Measurements from ENCODE around the gene CD247.

Gene CD247

DNA sequence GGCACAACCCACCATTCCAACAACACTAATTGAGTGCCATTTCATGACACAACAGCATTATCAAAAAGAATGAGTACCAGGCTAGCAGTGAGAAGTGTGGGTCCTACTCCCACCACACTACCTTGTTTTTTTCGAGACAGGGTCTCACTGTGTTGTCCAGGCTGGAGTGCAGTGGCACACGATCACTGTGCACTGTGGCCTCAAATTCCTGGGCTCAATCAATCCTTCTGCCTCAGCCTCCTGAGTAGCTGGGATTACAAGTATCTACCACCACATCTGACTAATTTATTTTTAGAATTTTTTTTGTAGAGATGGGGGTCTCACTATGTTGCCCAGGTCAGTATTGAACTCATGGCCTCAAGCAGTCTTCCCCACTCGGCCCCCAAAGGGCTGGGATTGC is 30.7 kb downstream of the CD247 start:
- no peak for DNase-seq

DNA sequence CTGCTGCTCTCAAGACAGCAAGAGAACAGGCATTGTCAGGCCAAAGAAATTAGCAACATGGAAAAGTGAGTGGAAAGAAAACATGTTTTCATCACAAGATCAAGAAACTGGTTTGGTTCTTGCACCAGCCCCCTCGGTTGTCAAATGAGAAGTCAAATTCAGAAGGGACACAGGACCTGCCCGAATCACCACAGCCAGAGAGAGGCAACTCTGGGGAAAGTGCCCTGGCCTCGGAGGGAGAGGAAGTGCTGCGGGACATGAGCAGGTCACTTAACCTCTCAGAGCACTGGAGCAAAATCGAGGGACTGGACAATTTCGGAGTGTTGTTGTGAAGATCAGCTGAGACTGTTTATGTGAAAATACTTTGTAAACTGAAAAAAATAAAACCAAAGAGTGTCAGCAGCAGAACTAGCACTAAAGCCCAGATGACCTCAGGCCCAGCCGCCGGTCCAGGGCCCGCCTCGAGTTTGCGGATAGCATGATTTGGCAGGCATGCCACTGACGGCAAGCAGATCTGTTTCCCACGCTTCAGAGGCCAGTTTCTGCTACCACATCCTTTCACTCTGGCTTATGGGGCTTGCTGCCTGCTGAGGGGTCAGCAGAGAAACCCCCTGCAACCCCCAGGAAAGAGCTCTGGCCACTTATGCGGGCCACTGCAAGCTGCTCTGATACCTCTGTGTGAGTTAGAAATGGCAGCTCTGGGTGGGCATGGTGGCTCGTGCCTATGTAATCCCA is 32.1 kb downstream of the CD247 start:
- DNase-seq = peak; percentile 58

DNA sequence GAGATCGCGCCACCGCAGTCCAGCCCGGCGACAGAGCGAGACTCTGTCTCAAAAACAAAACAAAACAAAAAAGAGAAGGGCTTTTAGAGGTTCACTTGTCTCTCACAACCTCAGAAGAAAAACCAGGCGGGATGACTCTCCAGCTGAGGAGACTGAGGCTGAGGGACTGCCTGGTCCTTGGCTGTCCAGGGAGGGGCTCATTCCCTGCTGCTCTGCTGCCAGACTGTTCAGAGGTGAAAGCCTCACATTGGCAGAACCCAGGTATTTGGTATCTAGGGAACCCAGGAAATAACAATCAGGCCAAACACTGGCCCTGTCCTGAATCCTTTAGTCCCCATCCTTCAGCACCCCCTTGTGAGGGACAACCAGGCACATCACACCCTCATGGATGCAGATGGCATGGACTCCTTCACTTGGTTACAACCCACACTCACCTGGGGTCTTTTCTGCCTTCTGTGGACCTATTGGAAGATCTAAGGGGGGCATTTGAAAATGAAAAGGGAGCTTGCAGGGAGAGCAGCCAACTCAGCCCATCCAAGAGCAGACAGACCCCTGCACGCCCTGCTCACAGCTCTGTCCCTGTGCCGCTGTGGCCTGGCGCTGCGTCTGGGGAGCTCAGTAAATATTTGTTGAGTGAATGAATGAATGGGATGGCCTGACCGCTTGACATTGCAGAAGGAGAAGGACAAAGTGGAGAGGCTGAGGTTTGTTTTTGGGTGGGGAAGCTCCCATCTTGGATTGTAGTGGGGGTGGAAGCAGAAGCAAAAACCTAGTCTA is 33.4 kb downstream of the CD247 start:
- peak; percentile 45 for DNase-seq

DNA sequence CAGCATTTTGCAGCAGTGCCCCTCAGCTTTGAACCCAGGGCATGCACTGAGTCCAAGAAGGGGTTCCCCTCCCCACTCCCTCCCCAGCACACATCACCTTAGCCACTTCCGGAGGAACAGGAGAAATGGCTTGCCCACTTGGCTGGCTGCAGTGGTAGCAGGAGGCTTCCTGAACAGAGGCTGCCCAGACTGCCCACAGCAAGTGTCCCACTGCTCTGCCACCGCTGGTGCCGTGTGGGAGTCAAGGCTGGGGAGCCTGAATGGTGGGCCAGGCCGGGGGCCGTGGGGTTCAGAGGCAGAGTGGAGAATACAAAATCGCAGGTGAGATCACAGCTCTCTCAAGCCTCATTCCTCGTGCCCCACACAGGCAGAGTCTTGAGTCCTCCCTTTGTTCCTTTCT is 34.5 kb downstream of the CD247 start:
- DNase-seq = peak; percentile 58

DNA sequence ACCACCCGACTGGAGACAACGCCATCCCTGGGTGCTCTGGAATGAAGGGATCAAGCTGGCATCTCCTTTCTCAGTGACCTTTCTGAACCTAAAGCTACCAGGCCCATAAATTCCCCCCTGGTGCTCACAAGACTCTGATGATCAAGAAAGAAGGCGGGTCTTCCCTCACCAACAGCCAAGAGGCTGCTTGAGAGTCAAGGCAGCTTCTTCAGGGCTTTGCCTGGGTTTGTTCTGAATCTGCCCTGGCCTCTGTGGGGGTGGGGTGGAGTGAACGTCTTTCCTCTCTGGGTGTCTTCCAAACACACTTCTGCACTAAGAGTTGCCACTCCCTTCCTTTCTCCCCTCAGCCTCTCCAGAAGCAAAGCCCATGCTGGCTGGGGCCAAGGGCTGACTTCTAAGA is 36.1 kb downstream of the CD247 start:
- peak; percentile 61 for DNase-seq

DNA sequence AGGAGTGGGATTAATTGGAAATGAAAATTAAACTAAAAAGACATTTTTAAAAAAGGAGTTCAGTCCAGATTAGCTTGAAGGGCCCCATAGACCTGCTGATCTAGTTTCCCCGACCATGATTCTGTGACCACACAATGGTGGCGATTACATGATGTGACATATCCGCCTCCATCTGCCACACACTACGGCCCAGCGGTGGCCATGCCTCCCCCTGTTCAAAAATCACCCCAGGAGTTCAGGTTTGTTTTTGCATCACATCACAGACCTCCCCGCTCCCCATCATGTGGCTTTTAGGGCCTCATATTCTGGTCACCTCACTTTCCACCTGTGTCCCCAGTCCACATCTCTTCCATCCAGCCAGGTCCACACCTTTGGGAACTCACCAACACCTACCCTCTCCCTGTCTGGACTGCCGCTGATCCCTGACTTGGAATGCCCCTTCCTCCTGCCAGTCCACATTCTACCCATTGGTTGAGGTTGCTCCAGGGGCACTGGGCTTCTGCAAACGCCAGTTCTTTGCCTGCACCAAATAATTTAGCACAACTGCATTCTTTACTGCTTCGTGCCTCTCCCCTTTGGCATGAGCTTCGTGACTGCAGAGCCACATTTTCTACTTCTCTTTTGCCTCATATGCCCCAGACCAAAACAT is 38.9 kb downstream of the CD247 start:
- DNase-seq = peak; percentile 50

DNA sequence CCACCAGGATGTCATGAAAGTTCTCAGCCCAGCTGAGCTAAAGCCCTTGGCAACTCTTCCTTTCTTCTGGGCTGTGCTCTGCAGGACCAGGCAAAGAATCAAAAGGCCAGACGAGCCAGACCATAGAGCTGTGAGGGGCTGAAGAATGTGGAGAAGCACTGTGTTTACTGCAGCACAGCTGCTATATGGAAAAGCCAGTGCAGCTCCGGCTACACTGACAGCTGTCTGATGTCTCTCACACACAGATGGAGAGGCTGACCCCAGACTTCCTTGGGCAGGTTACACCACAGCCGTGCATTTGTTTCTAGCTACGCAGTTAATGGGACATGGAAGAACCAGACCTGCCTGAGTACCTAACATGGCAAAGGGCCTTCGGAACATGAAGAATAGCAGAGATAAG is 40.3 kb downstream of the CD247 start:
- DNase-seq = peak; percentile 46

DNA sequence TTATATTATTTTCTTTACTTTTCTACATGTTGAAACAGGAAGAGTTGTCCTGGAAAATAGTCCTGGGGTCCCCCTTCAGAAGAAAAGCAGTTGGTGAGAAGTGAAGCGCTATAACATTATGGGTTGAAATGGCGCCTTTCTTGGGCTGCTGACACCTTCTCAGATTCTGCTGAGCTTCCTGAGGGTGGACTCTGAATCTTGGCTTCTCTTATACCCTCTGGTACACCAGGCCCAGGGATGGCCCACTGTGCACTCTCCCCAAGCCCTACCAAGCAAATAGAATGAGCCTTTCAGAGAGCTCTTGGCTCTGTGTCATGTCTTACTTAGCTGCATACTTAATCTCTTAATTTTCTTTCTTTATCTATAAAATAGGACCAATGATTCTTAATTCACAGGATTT is 42.3 kb downstream of the CD247 start:
- peak; percentile 37 for DNase-seq

DNA sequence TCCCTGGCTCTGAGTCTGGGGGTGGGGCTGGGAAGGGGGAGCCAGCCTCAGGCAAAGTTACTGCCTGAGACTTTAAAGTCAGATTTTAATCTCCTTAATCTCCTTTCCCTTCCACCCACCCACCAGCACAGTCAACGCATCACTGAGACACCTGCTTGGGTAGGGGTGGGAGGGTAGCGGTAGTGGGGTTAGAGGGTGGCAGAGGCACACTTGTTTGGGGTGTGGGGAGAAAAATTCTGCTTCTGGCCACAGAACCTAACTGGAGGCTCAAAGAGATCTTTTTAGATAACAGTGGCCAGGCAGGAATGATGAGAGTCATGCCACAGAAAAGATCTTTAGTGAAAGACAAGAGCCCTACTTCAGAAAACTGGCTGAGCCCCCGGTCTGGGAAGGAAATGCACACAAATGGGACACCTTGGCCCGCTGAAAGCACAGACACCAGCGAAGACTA is 44.1 kb downstream of the CD247 start:
- DNase-seq = peak; percentile 69

DNA sequence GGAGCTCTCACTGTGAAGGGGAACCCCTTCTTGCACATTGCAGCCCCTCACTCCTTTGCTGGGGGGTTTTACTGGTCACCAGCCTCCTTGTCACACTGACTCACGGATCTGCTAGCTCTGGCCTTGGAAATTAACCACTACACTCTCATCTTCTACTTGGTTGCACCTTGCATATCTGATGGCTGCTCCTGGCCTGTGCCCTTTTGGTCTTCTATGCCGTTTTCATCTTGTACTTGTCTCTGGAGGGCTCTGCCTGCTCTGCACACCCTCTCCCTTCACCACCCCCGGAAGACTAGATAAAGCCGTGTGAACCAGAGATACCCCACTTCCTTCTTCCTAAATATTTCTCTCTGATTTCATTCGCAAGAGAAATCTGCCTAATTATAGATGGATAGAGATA is 44.6 kb downstream of the CD247 start:
- DNase-seq = peak; percentile 54

DNA sequence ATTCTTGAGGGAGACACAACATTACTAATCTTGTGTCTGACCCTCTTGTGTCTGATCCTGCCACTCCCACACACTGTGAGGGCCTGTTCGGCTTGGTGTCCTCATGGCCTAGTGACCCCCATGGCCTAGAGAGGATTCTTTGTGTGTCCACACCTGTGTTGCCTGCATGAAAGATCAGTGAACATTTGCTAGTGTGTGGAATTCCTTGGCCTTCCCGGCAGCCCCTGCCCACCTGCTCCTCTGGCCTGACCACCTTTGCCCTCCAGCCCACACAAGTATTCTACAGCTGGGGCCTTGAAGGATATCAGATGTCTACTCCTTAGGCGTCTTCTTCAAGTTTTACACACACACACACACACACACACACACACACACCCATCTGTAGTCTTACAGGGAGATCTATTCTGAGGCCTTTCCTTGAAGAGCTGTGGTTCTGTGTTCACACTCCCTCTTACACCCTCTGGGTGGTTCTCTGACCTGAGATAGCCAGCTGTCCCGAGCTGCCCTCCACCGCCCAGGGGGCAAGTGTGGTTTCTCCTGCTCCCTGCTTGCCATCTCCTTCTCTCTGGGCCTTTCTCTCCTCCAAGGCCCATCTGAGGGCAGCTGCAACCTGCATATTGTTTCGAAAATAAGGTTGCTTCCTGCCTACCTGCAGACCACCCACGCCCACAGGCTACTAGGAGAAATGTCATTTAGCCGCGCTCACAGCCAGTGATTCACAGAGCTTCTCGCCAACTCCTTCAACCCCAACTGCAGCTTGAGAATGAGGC is 45.4 kb downstream of the CD247 start:
- DNase-seq = peak; percentile 65

DNA sequence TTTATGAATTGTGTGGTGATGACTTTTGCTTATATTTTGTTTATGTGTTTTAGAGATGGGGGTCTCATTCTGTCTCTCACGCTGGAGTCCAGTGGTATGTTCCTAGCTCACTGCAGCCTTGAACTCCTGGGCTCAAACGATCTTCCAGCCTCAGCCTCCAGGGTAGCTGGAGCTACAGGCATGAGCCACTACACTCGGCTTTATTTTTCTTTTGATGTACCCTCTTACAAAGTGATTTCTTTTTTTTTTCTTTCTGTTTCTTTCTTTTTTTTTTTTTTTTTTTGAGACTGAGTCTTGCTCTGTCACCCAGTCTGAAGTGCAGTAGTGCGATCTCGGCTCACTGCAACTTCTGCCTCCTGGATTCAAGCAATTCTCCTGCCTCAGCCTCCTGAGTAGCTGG is 46.8 kb downstream of the CD247 start:
- no peak for DNase-seq

DNA sequence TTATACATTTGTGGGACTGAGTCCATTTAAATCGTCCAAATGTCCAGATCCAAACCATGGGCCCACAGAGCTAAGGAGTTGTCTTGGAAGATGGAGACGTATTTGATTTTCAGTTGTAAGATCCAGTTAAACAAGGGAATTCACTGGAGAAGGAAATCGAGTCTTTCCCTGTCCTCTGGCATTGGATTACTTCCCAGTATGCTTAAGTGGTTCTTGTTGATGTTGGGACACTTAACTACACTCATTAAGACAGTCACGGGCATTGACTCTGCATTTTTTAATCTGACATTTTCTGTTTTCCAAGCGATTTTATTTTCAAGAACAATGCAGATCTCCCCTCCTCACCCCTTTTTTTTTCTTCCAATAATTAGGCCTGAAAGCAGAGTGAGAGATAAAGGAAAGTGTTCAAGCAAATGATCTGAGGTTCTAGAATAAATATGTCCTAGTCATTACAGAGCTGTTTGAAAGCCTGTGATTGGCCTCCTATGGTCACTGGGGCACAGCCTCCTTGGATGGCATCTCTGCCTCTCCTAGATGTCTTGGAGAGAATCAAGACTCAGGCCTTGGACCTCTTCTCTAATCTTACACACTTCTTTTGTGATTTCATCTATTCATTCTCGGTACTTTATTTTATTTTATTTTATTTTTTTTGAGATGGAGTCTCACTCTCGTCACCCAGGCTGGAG is 48.9 kb downstream of the CD247 start:
- DNase-seq = no peak

DNA sequence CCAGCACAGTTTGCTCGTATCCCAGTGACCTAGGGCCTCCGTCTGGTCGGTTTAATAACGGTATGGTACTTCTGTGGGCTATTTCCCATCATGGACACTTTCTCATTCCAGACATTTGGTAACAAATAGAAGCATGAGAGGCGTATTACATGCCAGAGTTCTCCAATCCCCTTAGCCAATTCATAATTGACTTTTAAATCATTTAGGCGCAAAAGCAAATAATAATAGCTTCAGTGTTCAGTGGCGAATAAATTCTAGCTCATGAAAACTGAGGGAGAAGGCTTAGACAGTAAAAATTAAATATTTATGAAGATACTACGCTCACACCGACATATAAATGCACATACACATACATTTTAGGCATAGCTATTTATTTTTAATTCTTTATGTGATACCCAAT is 50.6 kb downstream of the CD247 start:
- DNase-seq = no peak

DNA sequence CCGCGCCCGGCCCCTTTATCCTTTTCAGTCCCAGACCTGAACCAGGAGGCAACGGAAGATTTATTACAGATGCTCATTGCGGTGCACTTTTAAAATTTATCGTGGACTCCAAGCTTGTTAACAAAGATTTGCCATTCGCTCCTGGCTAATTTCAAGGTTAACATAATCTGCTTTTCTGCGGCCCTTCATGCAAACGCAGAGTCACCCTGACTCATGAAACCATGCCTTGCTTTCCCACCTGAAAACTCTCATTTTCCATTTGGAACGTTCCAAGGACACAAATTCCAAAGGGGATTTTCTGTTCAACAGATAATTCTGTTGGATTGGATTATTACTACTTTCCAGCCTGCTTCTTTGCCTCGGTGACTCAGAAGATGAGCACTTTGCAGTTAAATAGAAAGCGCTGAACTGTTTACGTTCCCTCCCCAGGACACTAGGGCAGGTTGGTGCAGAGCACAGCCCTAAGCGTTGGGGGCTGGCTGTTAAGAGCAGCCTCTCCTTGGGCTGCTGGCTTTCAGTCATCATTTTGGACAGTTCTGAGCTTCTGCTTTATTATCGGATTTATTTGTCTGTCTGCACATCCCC is 51.1 kb downstream of the CD247 start:
- no peak for DNase-seq

DNA sequence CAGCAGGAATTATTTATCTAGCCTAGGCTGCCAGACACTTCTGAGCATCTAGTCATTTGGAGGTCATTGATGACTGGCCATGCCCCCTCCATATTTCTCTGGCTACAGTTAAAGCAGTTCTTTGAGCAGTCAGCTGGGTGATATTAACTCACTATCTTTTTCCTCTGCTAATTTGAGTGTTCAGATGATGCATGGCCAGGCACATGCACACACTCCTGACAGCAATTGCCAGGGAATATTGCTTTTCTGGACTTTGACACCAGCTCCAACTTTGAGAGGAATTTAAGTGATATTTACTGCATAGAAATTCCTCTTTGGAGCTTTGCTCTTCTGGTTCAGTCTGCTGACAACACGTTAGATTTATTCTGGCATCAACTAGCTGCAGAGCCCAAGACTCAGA is 52.6 kb downstream of the CD247 start:
- no peak for DNase-seq

DNA sequence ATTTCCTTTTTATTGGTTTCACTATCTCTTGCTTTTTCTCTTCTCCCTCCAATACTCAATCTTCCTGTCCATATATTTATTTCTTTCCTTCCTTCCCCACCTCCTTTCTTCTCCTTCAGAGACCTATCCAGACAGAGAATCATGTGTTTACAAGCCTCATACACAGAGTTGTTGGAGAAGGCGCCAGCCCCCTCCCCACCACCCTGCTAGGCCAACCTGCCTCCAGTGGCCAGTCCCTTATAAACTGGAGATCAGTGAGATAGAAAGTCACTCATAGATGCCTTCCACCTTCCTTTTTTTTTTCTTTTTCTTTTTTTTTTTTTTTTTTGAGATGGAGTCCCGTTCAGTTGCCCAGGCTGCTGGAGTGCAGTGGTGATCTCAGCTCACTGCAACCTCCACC is 53.3 kb downstream of the CD247 start:
- DNase-seq = no peak

DNA sequence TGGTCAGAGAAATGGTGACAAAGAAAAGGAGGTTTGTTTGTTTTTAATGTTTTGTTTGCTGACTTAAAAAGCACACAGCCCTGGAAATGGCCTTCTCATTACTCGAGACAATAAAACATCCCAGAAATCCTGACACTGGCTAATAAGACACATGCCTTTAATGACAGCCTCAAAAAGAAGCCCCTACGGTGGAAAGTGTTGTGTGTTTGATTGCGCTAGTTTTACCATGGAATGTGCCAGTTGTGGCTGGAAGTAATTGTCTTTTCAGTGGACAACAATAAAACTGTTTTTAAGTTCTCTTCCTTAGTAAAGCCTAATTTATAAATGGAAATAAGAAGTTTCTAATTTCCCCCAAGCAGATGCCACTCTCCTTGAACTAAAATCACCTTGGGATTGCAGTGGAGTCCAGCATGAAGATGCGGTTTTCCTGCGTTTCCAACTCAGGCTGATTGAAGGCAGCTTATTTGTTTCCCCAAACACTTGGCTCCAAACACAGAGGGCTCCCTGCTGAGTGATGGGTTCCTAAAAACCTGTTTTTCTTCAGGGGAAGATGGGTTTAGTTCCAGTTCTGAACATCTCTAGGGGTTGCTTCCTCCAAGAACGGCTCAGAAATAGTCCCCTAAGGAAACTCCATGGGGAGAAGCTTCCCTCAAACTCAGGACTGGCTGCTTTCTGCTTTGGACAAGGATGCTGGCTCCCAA is 54.3 kb downstream of the CD247 start:
- DNase-seq = no peak

DNA sequence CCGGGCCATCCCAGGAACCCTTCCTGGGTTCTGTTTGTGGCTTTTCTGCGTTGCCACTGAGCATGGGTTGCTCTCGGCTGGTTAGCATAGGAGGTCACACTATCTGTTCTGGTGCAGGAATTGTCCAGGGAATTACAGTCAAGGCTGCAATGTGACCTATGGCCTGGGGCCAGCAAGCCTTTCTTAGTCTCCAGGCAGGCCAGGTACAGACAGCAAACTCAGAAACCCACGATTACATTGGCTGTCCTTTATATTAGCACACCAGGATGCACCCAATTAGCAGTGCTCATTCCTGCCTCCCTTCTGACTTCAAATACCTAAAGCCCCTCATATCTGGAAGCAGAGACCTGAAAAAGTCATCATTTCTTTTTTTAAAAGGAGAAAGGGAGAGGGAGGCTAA is 55.2 kb downstream of the CD247 start:
- DNase-seq = no peak

DNA sequence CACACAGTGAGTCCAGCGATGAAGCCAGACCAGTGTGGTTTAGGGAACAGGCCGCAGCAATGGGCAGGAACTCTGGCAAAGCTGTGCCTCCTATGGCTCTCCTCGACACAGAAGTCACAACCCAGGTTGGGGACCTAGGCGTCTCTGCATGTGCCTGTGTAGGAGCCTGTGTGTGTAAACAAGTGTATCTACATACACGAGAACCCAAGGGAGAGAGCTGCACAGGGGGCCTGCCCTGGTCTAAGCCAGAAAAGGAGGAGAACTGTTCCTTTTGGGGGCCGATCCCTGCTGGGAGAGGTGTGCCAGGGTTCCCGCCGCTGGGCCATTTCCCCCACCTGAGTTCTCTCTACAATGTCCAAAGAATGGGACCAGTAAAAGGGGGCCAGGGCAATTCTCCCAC is 56.0 kb downstream of the CD247 start:
- DNase-seq = peak; percentile 45

DNA sequence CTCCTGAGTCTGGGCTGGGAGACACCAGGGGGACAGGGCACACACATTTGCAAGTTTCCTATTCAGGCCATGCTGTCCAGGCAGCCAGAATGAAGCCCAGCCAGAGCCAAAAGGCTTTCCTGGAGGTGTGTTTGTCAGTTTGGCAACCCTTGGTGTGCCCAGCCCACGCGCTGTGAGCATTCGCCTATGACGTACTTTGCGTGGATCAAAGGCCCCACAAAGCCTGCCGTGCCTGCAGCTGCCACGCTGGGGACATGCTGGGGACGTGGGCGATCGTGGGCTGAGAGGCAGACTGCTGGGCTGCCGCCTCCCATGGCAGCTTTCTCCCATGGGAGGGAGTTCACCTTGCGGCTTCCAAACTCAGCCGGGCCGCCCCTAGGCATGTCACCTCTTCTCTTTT is 57.5 kb downstream of the CD247 start:
- DNase-seq = peak; percentile 55

Measured in activated CD8-positive, alpha-beta memory T cell treated with anti-CD3 and anti-CD28 coated beads, Interleukin-2, amount 50 U/mL, for 48 hours (primary cell).